Activated T-helper 9 cell treated with anti-CD3 and anti-CD28 coated beads, Interleukin-2, amount 50 U/mL, for 16 hours (primary cell): ENCODE measurements around the gene GNB1.

Experiments used
- DNase-seq: peaks from one replicate; pipeline ENCODE4 v3.0.0-alpha.2; 2020; ENCODE audit warnings: low read depth

Gene GNB1

GRCh38 chr1:1910033-1910465, 19.2 kb upstream of the GNB1 start:
- no peak for DNase-seq

GRCh38 chr1:1908506-1908791, 17.6 kb upstream of the GNB1 start:
- no peak for DNase-seq

- no peak for DNase-seq
Measured at GRCh38 chr1:1907098-1907736, 16.3 kb upstream of the GNB1 start.

GRCh38 chr1:1906185-1907097, 15.6 kb upstream of the GNB1 start:
- peak; percentile 52 for DNase-seq

- DNase-seq, result no peak
Measured at GRCh38 chr1:1903224-1903623, 12.3 kb upstream of the GNB1 start.

- DNase-seq, result no peak
Measured at GRCh38 chr1:1901641-1902294, 10.9 kb upstream of the GNB1 start.

GRCh38 chr1:1900883-1901640, 10.2 kb upstream of the GNB1 start:
- no peak for DNase-seq

GRCh38 chr1:1899967-1900327, 9.1 kb upstream of the GNB1 start:
- DNase-seq, result no peak

GRCh38 chr1:1899266-1899966, 8.5 kb upstream of the GNB1 start:
- no peak for DNase-seq

GRCh38 chr1:1898246-1898933, 7.5 kb upstream of the GNB1 start:
- no peak for DNase-seq

GRCh38 chr1:1895456-1896336, 4.8 kb upstream of the GNB1 start:
- DNase-seq, result no peak

- no peak for DNase-seq
Measured at GRCh38 chr1:1895060-1895418, 4.2 kb upstream of the GNB1 start.

- DNase-seq, result no peak
Measured at GRCh38 chr1:1894354-1895059, 3.6 kb upstream of the GNB1 start.

- DNase-seq, result no peak
Measured at GRCh38 chr1:1893997-1894353, 3.1 kb upstream of the GNB1 start.

GRCh38 chr1:1893291-1893985, 2.6 kb upstream of the GNB1 start:
- DNase-seq, result no peak

- no peak for DNase-seq
Measured at GRCh38 chr1:1892763-1893120, 1.9 kb upstream of the GNB1 start.

GRCh38 chr1:1892079-1892762, 1.3 kb upstream of the GNB1 start:
- no peak for DNase-seq

- peak; percentile 73 for DNase-seq
Measured at GRCh38 chr1:1891349-1892078, 627 bp upstream of the GNB1 start.
